Activated CD4-positive, alpha-beta T cell treated with anti-CD3 and anti-CD28 coated beads, Interleukin-2, amount 10 ng/mL, durations not matched to agents 24 days and 14 days (primary cell): ENCODE data around the gene HOXB3. TPM values are rescaled to one million over a fixed set of nuclear protein-coding genes. Genes with fewer than 3 reads are reported as not detected.
A peak's percentile ranks its signal among the peaks of the same experiment; 100 is the strongest.

Experiments
- DNase-seq: peaks from one replicate; pipeline ENCODE4 v3.0.0; 2022
- H3K27ac Mint-ChIP-seq: one replicate; pipeline ENCODE4 v1.8.0; 2022; ENCODE audit warnings: mild to moderate bottlenecking, mixed read lengths
- H3K27me3 Mint-ChIP-seq: one replicate; pipeline ENCODE4 v1.8.0; 2022; ENCODE audit warnings: mixed read lengths
- H3K36me3 Mint-ChIP-seq: one replicate; pipeline ENCODE4 v1.8.0; 2022; ENCODE audit warnings: low read depth, mild to moderate bottlenecking, mixed read lengths
- H3K4me1 Mint-ChIP-seq: one replicate; pipeline ENCODE4 v1.8.0; 2021; ENCODE audit warnings: mixed read lengths
- H3K4me3 Mint-ChIP-seq: one replicate; pipeline ENCODE4 v1.8.0; 2022; ENCODE audit warnings: mild to moderate bottlenecking, moderate library complexity, mixed read lengths
- H3K9me3 Mint-ChIP-seq: one replicate; pipeline ENCODE4 v1.8.0; 2021; ENCODE audit warnings: mixed read lengths
- intact Hi-C: fragments of 100-400 bp; cut with micrococcal nuclease; formaldehyde crosslinking; loops from one replicate; pipeline ENCODE4 v1.15.1; 2023
- total RNA-seq: library from RNA; stranded (reverse); gene quantifications from 2 replicates; pipeline ENCODE4 v1.2.3, GENCODE V29; 2022

The HOXB3 gene
- total RNA-seq, 1 donor from 2014 or later: 3.7 TPM

- Mint-ChIP-seq H3K9me3 (no peaks in the 10 kb centered on the region), H3K4me1 (peaks cover 36% of the 10 kb centered on the region), H3K4me3 (no peak overlapping the region), H3K27me3 (peaks cover 90% of the 10 kb centered on the region), H3K27ac (no peak overlapping the region), H3K36me3 (no peaks in the 10 kb centered on the region)
- intact Hi-C loops: no loop called here
- no peak for DNase-seq
These were observed 11.7 kb upstream of the HOXB3 start for GRCh38 chr17:48601539-48602425.

GRCh38 chr17:48601207-48601538, 11.1 kb upstream of the HOXB3 start:
- H3K9me3 Mint-ChIP-seq: no peaks in the 10 kb centered on the region
- intact Hi-C loops: no loop called here

GRCh38 chr17:48600244-48601098, 10.4 kb upstream of the HOXB3 start:
- Mint-ChIP-seq H3K4me1 (peaks cover 44% of the 10 kb centered on the region), H3K4me3 (no peak overlapping the region), H3K36me3 (no peaks in the 10 kb centered on the region), H3K27ac (no peak overlapping the region), H3K9me3 (no peaks in the 10 kb centered on the region), H3K27me3 (peaks cover 93% of the 10 kb centered on the region)
- intact Hi-C loops: no loop called here
- DNase-seq: no peak

More at GRCh38 chr17:48601207-48601538, 11.1 kb upstream of the HOXB3 start:
- Mint-ChIP-seq H3K36me3 (no peaks in the 10 kb centered on the region), H3K4me1 (peaks cover 42% of the 10 kb centered on the region), H3K27ac (no peak overlapping the region), H3K4me3 (no peak overlapping the region), H3K27me3 (peaks cover 91% of the 10 kb centered on the region)
- DNase-seq: no peak

- Mint-ChIP-seq H3K4me3 (no peak overlapping the region), H3K27ac (no peak overlapping the region), H3K36me3 (no peaks in the 10 kb centered on the region), H3K27me3 (peaks cover 90% of the 10 kb centered on the region), H3K9me3 (no peaks in the 10 kb centered on the region), H3K4me1 (peaks cover 42% of the 10 kb centered on the region)
- intact Hi-C loops: loop anchor here (5.0 to 10.0 kb wide), 4 partner anchors 123 to 495 kb away; partner anchors contain the start of genes CBX1, PRAC1, PRAC2 and SNX11
- DNase-seq: no peak
These were observed 9.3 kb upstream of the HOXB3 start for GRCh38 chr17:48599354-48599753.

- intact Hi-C loops: loop anchor here (5.0 to 10.0 kb wide), 4 partner anchors 124 to 494 kb away; partner anchors contain the start of genes CBX1, PRAC1, PRAC2 and SNX11
- Mint-ChIP-seq H3K27ac (no peak overlapping the region), H3K4me3 (peak overlapping the region; percentile 71)
These were observed 8.7 kb upstream of the HOXB3 start for GRCh38 chr17:48598736-48599135.

GRCh38 chr17:48597778-48598631, 8.0 kb upstream of the HOXB3 start:
- peaks cover 46% of the 10 kb centered on the region for H3K4me1 Mint-ChIP-seq
- intact Hi-C loops: loop anchor here (1.0 to 10.0 kb wide), 6 partner anchors 13 to 493 kb away; partner anchors contain the start of genes CBX1, HOXB7, PRAC1 and PRAC2
- no peaks in the 10 kb centered on the region for H3K36me3 Mint-ChIP-seq
- peak overlapping the region; percentile 71 for H3K4me3 Mint-ChIP-seq
- no peaks in the 10 kb centered on the region for H3K9me3 Mint-ChIP-seq
- H3K27ac Mint-ChIP-seq: peak overlapping the region; percentile 34
- H3K27me3 Mint-ChIP-seq: peaks cover 89% of the 10 kb centered on the region
- peak; percentile 86 for DNase-seq

More at GRCh38 chr17:48598736-48599135, 8.7 kb upstream of the HOXB3 start:
- peaks cover 45% of the 10 kb centered on the region for H3K4me1 Mint-ChIP-seq
- peaks cover 90% of the 10 kb centered on the region for H3K27me3 Mint-ChIP-seq
- no peaks in the 10 kb centered on the region for H3K36me3 Mint-ChIP-seq
- no peaks in the 10 kb centered on the region for H3K9me3 Mint-ChIP-seq
- no peak for DNase-seq

GRCh38 chr17:48597528-48597777, 7.4 kb upstream of the HOXB3 start:
- peaks cover 89% of the 10 kb centered on the region for H3K27me3 Mint-ChIP-seq
- H3K9me3 Mint-ChIP-seq: no peaks in the 10 kb centered on the region
- H3K36me3 Mint-ChIP-seq: no peaks in the 10 kb centered on the region
- intact Hi-C loops: loop anchor here (1.0 to 10.0 kb wide), 6 partner anchors 13 to 493 kb away; partner anchors contain the start of genes CBX1, HOXB7, PRAC1 and PRAC2
- DNase-seq: no peak
- H3K4me3 Mint-ChIP-seq: peak overlapping the region; percentile 71
- peak overlapping the region; percentile 34 for H3K27ac Mint-ChIP-seq
- peaks cover 46% of the 10 kb centered on the region for H3K4me1 Mint-ChIP-seq

GRCh38 chr17:48596735-48597527, 6.9 kb upstream of the HOXB3 start:
- Mint-ChIP-seq H3K27ac (peak overlapping the region; percentile 81), H3K27me3 (peaks cover 89% of the 10 kb centered on the region), H3K4me3 (peak overlapping the region; percentile 71), H3K4me1 (peaks cover 44% of the 10 kb centered on the region), H3K36me3 (no peaks in the 10 kb centered on the region), H3K9me3 (no peaks in the 10 kb centered on the region)
- intact Hi-C loops: loop anchor here (1.0 to 10.0 kb wide), 6 partner anchors 14 to 492 kb away; partner anchors contain the start of genes CBX1, HOXB7, PRAC1 and PRAC2
- DNase-seq: no peak

- H3K4me1 Mint-ChIP-seq: peaks cover 42% of the 10 kb centered on the region
- no peaks in the 10 kb centered on the region for H3K36me3 Mint-ChIP-seq
- H3K27ac Mint-ChIP-seq: no peak overlapping the region
- H3K9me3 Mint-ChIP-seq: no peaks in the 10 kb centered on the region
- intact Hi-C loops: loop anchor here (2.0 to 10.0 kb wide), 5 partner anchors 15 to 491 kb away; partner anchors contain the start of genes CBX1, HOXB7, PRAC1 and PRAC2
- peak; percentile 85 for DNase-seq
- peak overlapping the region; percentile 71 for H3K4me3 Mint-ChIP-seq
- H3K27me3 Mint-ChIP-seq: peaks cover 89% of the 10 kb centered on the region
These were observed 6.1 kb upstream of the HOXB3 start for GRCh38 chr17:48596000-48596734.

- no peak for DNase-seq
- no peak overlapping the region for H3K27ac Mint-ChIP-seq
- H3K4me3 Mint-ChIP-seq: peak overlapping the region; percentile 31
- H3K36me3 Mint-ChIP-seq: no peaks in the 10 kb centered on the region
- intact Hi-C loops: loop anchor here (5.0 to 10.0 kb wide), 4 partner anchors 127 to 491 kb away; partner anchors contain the start of genes CBX1, PRAC1, PRAC2 and SNX11
- peaks cover 87% of the 10 kb centered on the region for H3K27me3 Mint-ChIP-seq
- H3K9me3 Mint-ChIP-seq: no peaks in the 10 kb centered on the region
- peaks cover 39% of the 10 kb centered on the region for H3K4me1 Mint-ChIP-seq
These were observed 5.4 kb upstream of the HOXB3 start for GRCh38 chr17:48595278-48595999.

- H3K4me1 Mint-ChIP-seq: peaks cover 42% of the 10 kb centered on the region
- no peaks in the 10 kb centered on the region for H3K9me3 Mint-ChIP-seq
- no peak for DNase-seq
- intact Hi-C loops: loop anchor here (1.0 to 10.0 kb wide), 6 partner anchors 33 to 490 kb away; partner anchors contain the start of genes CBX1, HOXB9, PRAC1 and PRAC2
- H3K27ac Mint-ChIP-seq: no peak overlapping the region
- no peak overlapping the region for H3K4me3 Mint-ChIP-seq
- no peaks in the 10 kb centered on the region for H3K36me3 Mint-ChIP-seq
- H3K27me3 Mint-ChIP-seq: peaks cover 87% of the 10 kb centered on the region
These were observed 4.7 kb upstream of the HOXB3 start for GRCh38 chr17:48594538-48595277.
